AG04450 (cell line): ENCODE results near the gene USP49. TPM values are rescaled to one million over a fixed set of nuclear protein-coding genes. Genes with fewer than 3 reads are reported as not detected.

ENCODE experiments used
- CTCF ChIA-PET: fragments of 300-600, 350-600 bp; formaldehyde crosslinking; extraction: SDS; loops from one replicate; lab custom pipeline; 2022; ENCODE audit warnings: antibody characterized with exemption, inconsistent platforms; lab: Charles Lee
- POLR2A ChIA-PET: fragments of 350-600 bp; formaldehyde crosslinking; extraction: SDS; loops from one replicate; lab custom pipeline; 2021; ENCODE audit warnings: antibody characterized with exemption, inconsistent platforms; lab: Yijun Ruan, JAX
- DNase-seq: peaks from one replicate; pipeline ENCODE4 v3.0.0-alpha.2; 2011; ENCODE audit warnings: low read depth, low spot score
- H3K27ac ChIP-seq: one replicate; pipeline ENCODE4 v1.5.1; 2012; ENCODE audit warnings: low read depth, low read length, control low read depth
- H3K27me3 ChIP-seq: one replicate; pipeline ENCODE4 v1.6.0; 2012; ENCODE audit warnings: low read length; ENCODE audit not compliant: control insufficient read depth, insufficient read depth
- H3K4me3 ChIP-seq: 2 replicates; pipeline ENCODE4 v1.5.1; 2011; ENCODE audit warnings: mild to moderate bottlenecking, low read depth, low read length, control low read depth
- H3K9me3 ChIP-seq: 2 replicates; pipeline ENCODE4 v1.5.1; 2012; ENCODE audit warnings: low read length; ENCODE audit not compliant: control insufficient read depth, insufficient read depth
- CTCF ChIP-seq: IDR thresholded peaks from 2 replicates; pipeline ENCODE4 v1.5.1; 2011; ENCODE audit warnings: low read depth, low read length, control low read depth, inconsistent platforms
- polyA plus RNA-seq: library from polyadenylated mRNA; depleted of rRNA; stranded (reverse); fragments of >200 nt; gene quantifications from 2 replicates; pipeline ENCODE4 v1.2.3, GENCODE V29; 2011

The USP49 gene
- polyA plus RNA-seq, 1 experiment, result 3.0 TPM

GRCh38 chr6:41894366-41895299 is 542 bp downstream of the USP49 start:
- H3K27me3 ChIP-seq, result no peaks in the 10 kb centered on the region
- CTCF ChIA-PET, result interaction anchor here (0.8 to 6.9 kb wide), 5 partner anchors 26 to 150 kb away, joined by 3 to 34 read pairs (median 4); partner anchors contain the start of genes BYSL and MED20
- no peaks in the 10 kb centered on the region for H3K9me3 ChIP-seq
- H3K4me3 ChIP-seq, result peak overlapping the region; percentile 80
- DNase-seq, result no peak
- POLR2A ChIA-PET, result interaction anchor here (0.5 to 2.5 kb wide), 4 partner anchors 26 to 150 kb away, joined by 3 to 10 read pairs (median 3); partner anchors contain the start of genes BYSL, MED20 and TOMM6
- H3K27ac ChIP-seq, result no peak overlapping the region
- TF ChIP-seq CTCF, result no peak

- H3K27me3 ChIP-seq, result no peaks in the 10 kb centered on the region
- POLR2A ChIA-PET, result no interaction called here
- no peaks in the 10 kb centered on the region for H3K9me3 ChIP-seq
- no peak for TF ChIP-seq CTCF
- no peak for DNase-seq
- H3K27ac ChIP-seq, result no peak overlapping the region
- no peak overlapping the region for H3K4me3 ChIP-seq
- CTCF ChIA-PET, result interaction anchor here (1.2 to 6.9 kb wide), 3 partner anchors 13 to 92 kb away, joined by 3 to 34 read pairs (median 5); partner anchors contain the start of genes BYSL and MED20
These were observed 2.1 kb downstream of the USP49 start for GRCh38 chr6:41892921-41893564.

GRCh38 chr6:41887331-41887751 is 7.8 kb downstream of the USP49 start:
- TF ChIP-seq CTCF, result no peak
- Histone ChIP-seq H3K9me3 (no peaks in the 10 kb centered on the region), H3K4me3 (no peak overlapping the region), H3K27ac (no peak overlapping the region), H3K27me3 (no peaks in the 10 kb centered on the region)
- POLR2A ChIA-PET, result no interaction called here
- CTCF ChIA-PET, result interaction anchor here (0.7 to 1.6 kb wide), 5 partner anchors 34 to 204 kb away, joined by 3 to 6 read pairs (median 4); partner anchors contain the start of genes BYSL, MED20 and TOMM6
- no peak for DNase-seq

- TF ChIP-seq CTCF, result no peak
- ChIA-PET POLR2A (no interaction called here), CTCF (interaction anchor here (1.5 to 2.0 kb wide), 3 partner anchors 35 to 158 kb away, joined by 5 to 8 read pairs (median 5); partner anchors contain the start of genes BYSL, MED20 and TOMM6)
These were observed 9.2 kb downstream of the USP49 start for GRCh38 chr6:41885930-41886329.

More at GRCh38 chr6:41885930-41886329, 9.2 kb downstream of the USP49 start:
- DNase-seq, result no peak
- Histone ChIP-seq H3K27me3 (no peaks in the 10 kb centered on the region), H3K27ac (no peak overlapping the region), H3K9me3 (no peaks in the 10 kb centered on the region), H3K4me3 (no peak overlapping the region)
